Measurements from ENCODE around the gene G6PC2. TPM values are rescaled to one million over a fixed set of nuclear protein-coding genes. Genes with fewer than 3 reads are reported as not detected.

Gene G6PC2
- total RNA-seq, 1 experiment from 2014 or later: not detected

DNA sequence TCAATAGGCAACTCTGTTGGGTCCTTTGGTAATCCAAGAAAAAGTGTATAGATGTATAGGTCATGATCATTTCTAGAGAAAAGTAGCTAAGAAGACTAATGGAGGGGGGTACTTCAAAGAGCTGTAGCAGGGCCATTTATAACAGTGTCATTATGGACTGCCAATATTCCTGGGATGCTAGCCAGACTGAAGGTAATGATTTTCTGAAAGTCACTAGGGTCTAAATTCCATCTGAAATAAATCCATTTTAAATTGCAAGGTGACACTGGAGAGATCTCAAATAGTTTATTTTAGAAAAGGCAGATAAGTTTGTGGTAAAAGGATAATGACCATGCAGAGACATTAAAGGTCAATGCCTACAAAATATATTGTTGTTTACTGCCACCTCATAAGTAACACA lies 6.4 kb upstream of the G6PC2 start:
- no peak overlapping the region for H3K4me3 Mint-ChIP-seq (ENCODE audit: unreplicated experiment)
- DNase-seq: no peak
- BruUV-seq (replicated peaks): no TSS peak
- ChIA-PET CTCF (no interaction called here), POLR2A (no interaction called here)
- Histone ChIP-seq H3K9me3 (no peaks in the 10 kb centered on the region), H3K27me3 (replicated peaks; ENCODE audit: control insufficient read depth, insufficient read depth, low read length) (no peaks in the 10 kb centered on the region; the same call in 1 of the 2 replicates), H3K4me3 (ENCODE audit: low read depth, low read length) (no peak overlapping the region), H3K4me1 (no peaks in the 10 kb centered on the region; the same call in 1 of the 2 replicates), H3K36me3 (ENCODE audit: control insufficient read depth, insufficient read depth, low read length) (no peaks in the 10 kb centered on the region)
- H3K27ac Mint-ChIP-seq (ENCODE audit: unreplicated experiment): no peak overlapping the region
- H3K9me3 Mint-ChIP-seq (ENCODE audit: unreplicated experiment): no peaks in the 10 kb centered on the region
- H3K27me3 Mint-ChIP-seq (ENCODE audit: insufficient read depth, unreplicated experiment): peaks cover 21% of the 10 kb centered on the region
- TF ChIP-seq, protein P1, sequence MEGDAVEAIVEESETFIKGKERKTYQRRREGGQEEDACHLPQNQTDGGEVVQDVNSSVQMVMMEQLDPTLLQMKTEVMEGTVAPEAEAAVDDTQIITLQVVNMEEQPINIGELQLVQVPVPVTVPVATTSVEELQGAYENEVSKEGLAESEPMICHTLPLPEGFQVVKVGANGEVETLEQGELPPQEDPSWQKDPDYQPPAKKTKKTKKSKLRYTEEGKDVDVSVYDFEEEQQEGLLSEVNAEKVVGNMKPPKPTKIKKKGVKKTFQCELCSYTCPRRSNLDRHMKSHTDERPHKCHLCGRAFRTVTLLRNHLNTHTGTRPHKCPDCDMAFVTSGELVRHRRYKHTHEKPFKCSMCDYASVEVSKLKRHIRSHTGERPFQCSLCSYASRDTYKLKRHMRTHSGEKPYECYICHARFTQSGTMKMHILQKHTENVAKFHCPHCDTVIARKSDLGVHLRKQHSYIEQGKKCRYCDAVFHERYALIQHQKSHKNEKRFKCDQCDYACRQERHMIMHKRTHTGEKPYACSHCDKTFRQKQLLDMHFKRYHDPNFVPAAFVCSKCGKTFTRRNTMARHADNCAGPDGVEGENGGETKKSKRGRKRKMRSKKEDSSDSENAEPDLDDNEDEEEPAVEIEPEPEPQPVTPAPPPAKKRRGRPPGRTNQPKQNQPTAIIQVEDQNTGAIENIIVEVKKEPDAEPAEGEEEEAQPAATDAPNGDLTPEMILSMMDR (IDR thresholded peaks at IDR 0.05; ENCODE audit: insufficient read depth in 1 of 2, low read depth in 1 of 2, low read length in 1 of 2, severe bottlenecking in 1 of 2, unreplicated experiment in 1 of 2): no peak
- H3K36me3 Mint-ChIP-seq (ENCODE audit: insufficient read depth, unreplicated experiment): peaks cover 7% of the 10 kb centered on the region
- intact Hi-C loops (cut with micrococcal nuclease; ENCODE audit: unreplicated experiment): no loop called here
- no peaks in the 10 kb centered on the region for H3K4me1 Mint-ChIP-seq (ENCODE audit: low read depth, unreplicated experiment)

GRCh38 chr2:168895771-168896170 lies 5.3 kb upstream of the G6PC2 start:
- H3K4me3 Mint-ChIP-seq (ENCODE audit: unreplicated experiment): no peak overlapping the region
- no peaks in the 10 kb centered on the region for H3K9me3 Mint-ChIP-seq (ENCODE audit: unreplicated experiment)
- ChIA-PET POLR2A (no interaction called here), CTCF (no interaction called here)
- no peaks in the 10 kb centered on the region for H3K36me3 ChIP-seq (ENCODE audit: control insufficient read depth, insufficient read depth, low read length)
- peaks cover 21% of the 10 kb centered on the region for H3K27me3 Mint-ChIP-seq (ENCODE audit: insufficient read depth, unreplicated experiment)
- intact Hi-C loops (cut with micrococcal nuclease; ENCODE audit: unreplicated experiment): no loop called here
- H3K9me3 ChIP-seq: no peaks in the 10 kb centered on the region
- no peaks in the 10 kb centered on the region; the same call in 1 of the 2 replicates for H3K4me1 ChIP-seq
- no peaks in the 10 kb centered on the region; the same call in 1 of the 2 replicates for H3K27me3 ChIP-seq (replicated peaks; ENCODE audit: control insufficient read depth, insufficient read depth, low read length)
- no peak for DNase-seq
- BruUV-seq (replicated peaks): no TSS peak
- H3K4me1 Mint-ChIP-seq (ENCODE audit: low read depth, unreplicated experiment): no peaks in the 10 kb centered on the region
- H3K4me3 ChIP-seq (ENCODE audit: low read depth, low read length): no peak overlapping the region
- TF ChIP-seq, protein P1 (IDR thresholded peaks at IDR 0.05; ENCODE audit: insufficient read depth in 1 of 2, low read depth in 1 of 2, low read length in 1 of 2, severe bottlenecking in 1 of 2, unreplicated experiment in 1 of 2): no peak
- H3K27ac Mint-ChIP-seq (ENCODE audit: unreplicated experiment): no peak overlapping the region
- H3K36me3 Mint-ChIP-seq (ENCODE audit: insufficient read depth, unreplicated experiment): no peaks in the 10 kb centered on the region

DNA sequence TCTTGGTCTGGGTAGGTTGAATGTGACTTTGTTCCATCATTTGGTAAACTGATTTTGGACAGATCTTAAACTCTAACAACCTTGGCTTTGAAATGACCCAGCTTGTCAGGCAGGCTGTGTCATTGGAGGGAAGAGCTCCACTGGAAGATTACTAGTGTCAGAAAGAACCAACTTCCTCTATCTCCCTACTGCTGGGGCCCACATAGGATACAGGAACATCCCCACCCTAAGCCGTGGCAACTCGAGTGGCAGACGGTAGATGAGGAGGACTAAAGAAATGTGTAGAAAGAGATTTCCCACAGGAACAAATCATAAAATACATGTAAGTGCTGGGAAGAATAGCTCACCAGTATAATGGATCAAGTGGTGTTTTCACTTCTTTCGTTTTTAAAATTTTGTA lies 4.3 kb upstream of the G6PC2 start:
- Histone ChIP-seq H3K4me3 (ENCODE audit: low read depth, low read length) (no peak overlapping the region), H3K9me3 (no peaks in the 10 kb centered on the region), H3K4me1 (no peaks in the 10 kb centered on the region), H3K36me3 (ENCODE audit: control insufficient read depth, insufficient read depth, low read length) (no peaks in the 10 kb centered on the region), H3K27me3 (replicated peaks; ENCODE audit: control insufficient read depth, insufficient read depth, low read length) (no peaks in the 10 kb centered on the region; the same call in 1 of the 2 replicates)
- no peaks in the 10 kb centered on the region for H3K36me3 Mint-ChIP-seq (ENCODE audit: insufficient read depth, unreplicated experiment)
- ChIA-PET CTCF (no interaction called here), POLR2A (no interaction called here)
- H3K4me3 Mint-ChIP-seq (ENCODE audit: unreplicated experiment): no peak overlapping the region
- H3K27ac Mint-ChIP-seq (ENCODE audit: unreplicated experiment): no peak overlapping the region
- BruUV-seq (replicated peaks): no TSS peak
- H3K9me3 Mint-ChIP-seq (ENCODE audit: unreplicated experiment): no peaks in the 10 kb centered on the region
- TF ChIP-seq, protein P1 (IDR thresholded peaks at IDR 0.05; ENCODE audit: insufficient read depth in 1 of 2, low read depth in 1 of 2, low read length in 1 of 2, severe bottlenecking in 1 of 2, unreplicated experiment in 1 of 2): no peak
- DNase-seq: no peak
- H3K4me1 Mint-ChIP-seq (ENCODE audit: low read depth, unreplicated experiment): no peaks in the 10 kb centered on the region
- intact Hi-C loops (cut with micrococcal nuclease; ENCODE audit: unreplicated experiment): no loop called here
- peaks cover 21% of the 10 kb centered on the region for H3K27me3 Mint-ChIP-seq (ENCODE audit: insufficient read depth, unreplicated experiment)
